AG20443 (cell line): ENCODE results near the gene GSG1L2.
A peak's percentile ranks its signal among the peaks of the same experiment; 100 is the strongest.
"Not testable (repeated sequence)": the region's sequence is repeated elsewhere in the genome, so short reads cannot be mapped to it uniquely, and the experiment has no call there.

Source experiments
- DNase-seq: peaks from one replicate; pipeline ENCODE4 v3.0.0; 2012; ENCODE audit warnings: low spot score, mixed read lengths

GSG1L2 gene

GRCh38 chr17:9788601-9789000, 33.3 kb downstream of the GSG1L2 start:
- no peak for DNase-seq

- DNase-seq = no peak
These were observed 37.3 kb downstream of the GSG1L2 start for GRCh38 chr17:9784544-9784943.

- DNase-seq = not testable (repeated sequence)
These were observed 38.4 kb downstream of the GSG1L2 start for GRCh38 chr17:9783465-9783864.

- no peak for DNase-seq
These were observed 38.8 kb downstream of the GSG1L2 start for GRCh38 chr17:9783050-9783449.

GRCh38 chr17:9780552-9780951, 41.3 kb downstream of the GSG1L2 start:
- DNase-seq = no peak

GRCh38 chr17:9776911-9777310, 45.0 kb downstream of the GSG1L2 start:
- no peak for DNase-seq

- DNase-seq = no peak
These were observed 49.2 kb downstream of the GSG1L2 start for GRCh38 chr17:9772658-9773057.

- no peak for DNase-seq
These were observed 50.4 kb downstream of the GSG1L2 start for GRCh38 chr17:9771465-9771864.

- no peak for DNase-seq
These were observed 52.7 kb downstream of the GSG1L2 start for GRCh38 chr17:9769036-9769695.

GRCh38 chr17:9768381-9768934, 53.4 kb downstream of the GSG1L2 start:
- peak; percentile 64 for DNase-seq

GRCh38 chr17:9767432-9767991, 54.4 kb downstream of the GSG1L2 start:
- no peak for DNase-seq

- no peak for DNase-seq
These were observed 54.9 kb downstream of the GSG1L2 start for GRCh38 chr17:9766970-9767369.

GRCh38 chr17:9765322-9765721, 56.6 kb downstream of the GSG1L2 start:
- DNase-seq = no peak

- DNase-seq = no peak
These were observed 58.2 kb downstream of the GSG1L2 start for GRCh38 chr17:9763643-9764042.

GRCh38 chr17:9760266-9760665, 61.6 kb downstream of the GSG1L2 start:
- DNase-seq = no peak

- DNase-seq = no peak
These were observed 66.8 kb downstream of the GSG1L2 start for GRCh38 chr17:9755083-9755482.
